ENCODE results near the gene HECTD1.

GRCh38 chr14:31125231-31125630 lies 82.4 kb downstream of the HECTD1 start:
- TF ChIP-seq CTCF (IDR thresholded peaks at IDR 0.05) = no peak
- no peak for TF ChIP-seq POLR2A (IDR thresholded peaks at IDR 0.05)

Data from thyroid gland (tissue), 4 donors.